VCaP (cell line): ENCODE measurements around the gene MRPL20.

Source experiments
- H3K27ac ChIP-seq: fragments of 450-650 bp; 2 replicates; pipeline ENCODE4 v1.5.1; 2017
- CTCF ChIP-seq: fragments of 450-650 bp; conservative IDR thresholded peaks from 2 replicates; pipeline ENCODE4 v1.5.1; 2017; ENCODE audit warnings: mild to moderate bottlenecking, moderate library complexity

Gene MRPL20

GRCh38 chr1:1376551-1377226, 30.4 kb downstream of the MRPL20 start:
- TF ChIP-seq CTCF: no peak
- no peak overlapping the region for H3K27ac ChIP-seq

- H3K27ac ChIP-seq: peak within 1 kb of the TSS; percentile 99
- peak; percentile 35; the same call in 1 of the 2 replicates for TF ChIP-seq CTCF
Measured at GRCh38 chr1:1374929-1375662, 32.0 kb downstream of the MRPL20 start, which contains the start of gene AURKAIP1. TSS of gene AURKAIP1 (minus strand) at chr1:1375207. CDS start at chr1:1374756, 451 bp downstream.

GRCh38 chr1:1374589-1374928, 32.5 kb downstream of the MRPL20 start:
- peak overlapping the region; percentile 99 for H3K27ac ChIP-seq
- no peak for TF ChIP-seq CTCF

- H3K27ac ChIP-seq: peak overlapping the region; percentile 99
Measured at GRCh38 chr1:1373815-1374588, 33.1 kb downstream of the MRPL20 start.

GRCh38 chr1:1373051-1373814, 33.9 kb downstream of the MRPL20 start:
- TF ChIP-seq CTCF: no peak
- peak overlapping the region; percentile 99; the same call in 1 of the 2 replicates for H3K27ac ChIP-seq

More at GRCh38 chr1:1373815-1374588, 33.1 kb downstream of the MRPL20 start:
- no peak for TF ChIP-seq CTCF

GRCh38 chr1:1371746-1372711, 35.1 kb downstream of the MRPL20 start:
- H3K27ac ChIP-seq: no peak overlapping the region
- TF ChIP-seq CTCF: peak; percentile 96
